ENCODE data around the gene CD36.

The CD36 gene

DNA sequence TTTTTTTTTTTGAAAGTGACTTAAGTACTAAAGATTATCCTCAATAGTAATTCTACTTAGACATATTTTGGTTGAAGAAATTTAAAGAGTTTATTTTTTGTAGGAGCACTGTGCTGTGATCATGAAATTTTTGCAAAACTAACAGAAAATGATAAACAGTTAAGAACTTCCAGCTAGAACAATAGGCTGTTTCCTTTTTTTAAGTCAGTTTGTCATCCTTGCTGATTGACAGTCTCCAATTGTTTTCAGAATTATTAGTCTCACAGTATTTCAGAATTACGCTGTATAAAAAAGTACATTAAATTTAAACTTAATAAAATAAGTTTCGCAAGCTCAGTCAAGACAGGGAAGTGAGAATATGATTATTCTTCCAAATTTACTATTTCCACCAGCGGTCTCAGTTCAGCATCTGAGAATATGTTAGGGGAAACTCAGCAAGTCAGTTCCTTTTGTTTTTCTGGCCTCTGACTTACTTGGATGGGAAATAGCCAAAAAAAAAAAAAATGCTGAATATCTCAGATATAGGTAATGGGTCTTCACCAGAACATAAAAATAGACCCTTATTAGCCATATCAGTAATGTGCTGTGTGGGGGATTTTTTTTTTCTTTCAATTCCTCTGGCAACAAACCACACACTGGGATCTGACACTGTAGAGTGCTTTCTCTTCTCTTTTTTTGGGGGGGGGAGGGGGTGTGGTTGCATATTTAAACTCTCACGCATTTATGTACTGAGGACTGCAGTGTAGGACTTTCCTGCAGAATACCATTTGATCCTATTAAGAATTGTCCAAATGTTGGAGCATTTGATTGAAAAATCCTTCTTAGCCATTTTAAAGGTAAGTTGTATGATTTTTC lies at the start of gene CD36:
Gene CD36 (plus strand): TSS at position 732 of the 855 bp plus-strand sequence. CDS start 8,099 bp downstream, outside the sequence.
- no peak for DNase-seq

DNA sequence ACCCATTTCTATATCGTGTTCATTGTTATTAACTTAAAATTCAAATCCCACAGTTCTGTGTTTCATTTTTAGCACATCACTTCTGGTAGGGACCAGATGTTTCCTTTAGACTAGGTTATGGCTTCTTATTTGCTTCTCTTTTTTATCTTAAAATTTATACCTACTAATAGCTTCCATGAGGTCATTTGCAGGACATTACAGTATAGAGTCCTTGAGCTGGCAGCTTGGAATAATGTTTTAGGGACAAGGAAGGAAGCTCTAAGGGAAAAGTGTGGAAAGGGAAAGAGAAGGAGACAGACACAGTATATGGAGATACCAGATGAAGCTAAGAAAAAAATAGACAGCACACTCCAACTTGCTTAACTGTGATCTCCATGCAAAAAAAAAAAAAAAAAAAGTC lies 48.8 kb upstream of the CD36 start:
- DNase-seq, result no peak

DNA sequence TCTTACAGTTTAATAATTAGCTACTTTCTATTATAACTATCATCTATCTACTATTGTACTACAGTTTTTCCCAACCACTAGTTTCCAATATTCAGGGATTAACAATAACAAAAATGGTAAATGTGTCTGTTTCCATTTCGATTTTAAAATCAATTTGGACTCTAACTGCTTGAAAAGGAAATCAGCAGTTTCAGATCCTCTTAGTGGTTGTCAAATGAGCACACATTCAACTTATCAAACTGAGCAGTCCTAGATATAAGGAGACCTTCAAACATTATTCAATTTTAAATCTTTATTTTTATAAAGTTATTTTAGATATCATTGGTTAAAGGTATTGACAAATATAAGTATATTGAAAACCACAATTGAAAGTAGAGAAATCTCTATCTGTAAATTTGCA lies 46.8 kb upstream of the CD36 start:
- DNase-seq, result no peak

DNA sequence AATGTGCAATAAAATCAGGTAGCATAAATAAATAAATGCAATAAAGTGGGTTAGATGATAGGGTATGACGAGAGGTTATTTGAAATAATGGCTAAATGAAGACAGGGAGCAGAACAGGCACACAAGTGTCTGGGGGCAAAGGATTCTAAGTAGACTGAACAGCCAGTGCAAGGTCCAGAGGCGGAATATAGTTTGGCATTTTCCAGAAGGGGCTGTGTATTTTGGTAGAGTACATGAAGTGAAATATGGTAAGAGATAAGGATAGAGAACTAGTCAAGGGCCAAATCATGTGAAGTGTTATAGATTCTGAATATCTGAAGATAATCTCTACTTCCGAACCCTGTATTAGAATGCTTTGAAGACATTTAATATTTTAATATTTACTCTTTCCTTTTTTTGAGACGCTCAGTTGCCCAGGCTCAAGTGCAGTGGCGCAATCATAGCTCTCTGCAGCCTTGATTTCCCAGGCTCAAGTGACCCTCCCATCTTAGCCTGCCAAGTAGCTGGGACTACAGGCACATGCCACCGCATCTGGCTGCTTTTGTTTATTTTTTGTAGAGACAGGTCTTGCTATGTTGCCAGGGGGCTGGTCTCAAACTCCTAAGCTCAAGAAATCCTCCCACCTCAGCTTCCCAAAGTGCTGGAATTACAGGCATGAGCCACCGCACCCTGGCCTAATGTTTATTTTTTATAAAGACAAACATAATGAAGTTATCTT lies 44.4 kb upstream of the CD36 start:
- no peak for DNase-seq

DNA sequence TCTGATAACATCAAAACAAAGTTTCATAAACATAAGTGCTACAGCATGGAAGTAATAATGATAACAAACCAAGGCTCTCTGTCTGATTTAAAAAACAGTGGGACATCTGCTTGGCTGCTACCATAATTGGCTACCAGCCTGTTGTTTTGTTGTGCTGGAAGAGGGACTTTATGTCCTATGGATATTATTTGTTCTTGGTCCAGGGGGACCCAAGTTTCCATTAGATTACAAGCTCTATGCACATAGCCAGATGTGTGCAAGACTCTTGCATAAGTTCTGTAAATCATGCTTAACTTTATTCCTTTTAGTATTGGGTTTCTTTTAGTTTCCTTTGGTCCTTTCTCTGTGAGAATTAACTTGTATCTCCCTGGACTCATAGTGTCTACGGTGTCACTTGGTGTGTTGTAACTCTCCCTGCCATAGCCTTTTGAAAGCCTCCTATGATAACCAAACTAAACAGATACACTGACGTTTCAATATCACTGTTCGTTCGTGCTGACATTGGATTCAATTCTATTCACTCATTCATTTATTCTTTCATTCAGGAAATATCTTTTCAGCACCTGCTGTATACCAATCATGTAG lies 41.4 kb upstream of the CD36 start:
- no peak for DNase-seq

DNA sequence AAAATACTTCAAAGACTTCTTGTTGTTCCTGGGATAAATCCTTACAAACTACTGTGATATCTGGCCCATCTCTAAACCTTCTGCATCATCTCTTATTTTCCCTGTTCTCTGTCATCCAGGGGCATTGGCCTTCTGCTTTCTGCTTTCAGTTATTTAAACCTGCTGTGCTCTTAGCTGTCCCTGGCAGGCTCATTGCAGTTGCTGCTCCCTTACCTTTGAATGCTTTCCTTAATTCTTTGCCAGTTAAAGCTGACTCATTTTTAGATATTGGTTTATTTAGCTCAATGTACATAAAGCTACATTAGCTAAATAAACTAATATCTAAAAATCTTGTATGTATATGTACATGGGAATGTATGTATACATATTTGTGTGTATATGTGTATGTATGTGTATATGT lies 40.6 kb upstream of the CD36 start:
- no peak for DNase-seq

DNA sequence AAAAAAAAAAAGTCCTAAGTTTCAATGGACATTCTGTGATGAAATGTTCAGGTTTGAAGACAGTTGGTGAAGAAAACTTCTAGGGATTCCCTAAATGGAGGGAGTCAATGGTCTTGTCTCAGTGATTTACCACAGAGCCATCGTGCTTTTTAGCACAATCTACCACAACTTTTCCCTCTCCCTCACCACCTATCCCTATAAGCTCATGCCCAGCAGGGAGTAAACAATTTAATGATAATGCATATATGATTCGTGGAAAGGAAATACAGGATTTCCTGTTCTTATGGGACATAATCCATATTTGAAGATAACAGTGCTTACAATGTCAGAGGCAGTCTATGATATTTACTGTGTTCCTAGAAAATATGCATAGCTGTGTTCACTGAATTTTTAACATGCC lies 38.4 kb upstream of the CD36 start:
- peak; percentile 12 for DNase-seq

DNA sequence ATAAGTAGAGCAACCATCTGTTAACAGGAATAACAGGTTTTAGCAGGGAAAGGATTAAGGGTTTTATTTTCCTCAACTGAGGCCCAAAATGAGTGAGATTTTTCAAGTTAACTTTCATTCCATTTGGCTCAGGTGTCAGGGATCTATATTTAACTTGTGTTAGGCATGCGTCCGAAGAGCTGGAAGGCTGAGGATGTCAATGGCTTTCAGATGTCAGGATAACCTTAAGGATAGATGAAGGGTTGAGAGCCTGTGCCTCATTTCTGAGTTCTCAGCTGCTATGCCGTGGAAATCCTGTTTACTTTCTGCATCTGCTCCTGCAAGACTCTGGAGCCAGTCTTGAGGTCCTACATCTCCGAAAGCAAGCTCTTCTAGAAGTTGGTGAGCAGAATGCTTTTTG lies 36.4 kb upstream of the CD36 start:
- no peak for DNase-seq

DNA sequence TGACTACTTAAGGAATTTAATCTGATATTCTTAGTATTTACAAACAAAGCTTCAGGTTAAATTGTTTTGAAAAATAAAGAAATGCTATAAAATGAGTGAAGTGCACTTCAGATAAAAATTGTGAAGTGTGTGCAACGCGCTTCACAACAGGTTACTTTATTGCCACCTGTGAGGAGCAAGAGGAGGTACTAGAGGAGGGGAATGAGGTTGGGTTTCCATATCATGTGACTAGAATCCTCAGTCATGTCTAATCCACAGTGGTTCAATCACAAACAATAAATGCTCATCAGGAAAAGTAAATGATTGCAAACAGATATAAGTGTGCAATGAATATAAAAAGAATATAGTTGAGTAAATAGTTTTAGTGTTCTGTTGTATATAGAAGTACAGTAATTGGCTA lies 34.5 kb upstream of the CD36 start:
- DNase-seq, result peak; percentile 27

DNA sequence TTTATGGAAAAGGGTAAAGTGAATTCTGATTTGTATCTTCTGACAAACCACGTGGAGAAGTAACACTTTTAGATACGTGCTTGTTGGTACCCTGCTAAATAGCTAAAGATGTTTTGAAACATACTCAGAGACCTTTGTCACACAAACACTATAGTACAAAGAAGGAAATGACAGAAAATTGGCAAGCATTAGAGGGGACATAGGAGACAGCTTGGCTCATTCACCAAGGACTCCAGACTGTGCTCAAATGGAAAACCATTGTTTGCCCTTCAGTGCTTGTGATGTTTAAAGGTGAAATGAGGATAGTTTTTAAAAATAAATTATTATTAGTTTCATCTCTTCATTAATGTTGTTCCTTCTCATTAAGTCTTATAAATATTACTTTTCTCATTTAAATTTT lies 34.0 kb upstream of the CD36 start:
- peak; percentile 48 for DNase-seq

DNA sequence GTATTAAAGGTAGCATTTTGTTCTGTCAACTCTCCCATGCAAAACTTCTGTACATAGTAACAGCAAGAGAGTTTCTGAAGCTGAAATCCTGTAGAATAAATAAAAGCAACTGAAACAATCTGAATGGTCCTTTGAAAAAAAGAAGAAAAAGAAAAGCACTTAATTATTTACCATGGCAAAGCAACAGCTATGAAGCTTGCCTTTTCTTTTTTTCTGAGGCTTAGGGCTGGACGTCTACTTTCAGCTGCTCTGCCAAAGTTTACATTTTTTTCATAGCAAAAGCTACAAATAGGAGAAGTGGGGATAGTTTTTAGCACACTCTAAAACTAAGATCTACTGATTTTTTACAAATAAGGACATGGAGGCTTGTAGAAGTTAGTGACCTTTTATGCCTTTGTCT lies 31.3 kb upstream of the CD36 start:
- DNase-seq, result no peak

DNA sequence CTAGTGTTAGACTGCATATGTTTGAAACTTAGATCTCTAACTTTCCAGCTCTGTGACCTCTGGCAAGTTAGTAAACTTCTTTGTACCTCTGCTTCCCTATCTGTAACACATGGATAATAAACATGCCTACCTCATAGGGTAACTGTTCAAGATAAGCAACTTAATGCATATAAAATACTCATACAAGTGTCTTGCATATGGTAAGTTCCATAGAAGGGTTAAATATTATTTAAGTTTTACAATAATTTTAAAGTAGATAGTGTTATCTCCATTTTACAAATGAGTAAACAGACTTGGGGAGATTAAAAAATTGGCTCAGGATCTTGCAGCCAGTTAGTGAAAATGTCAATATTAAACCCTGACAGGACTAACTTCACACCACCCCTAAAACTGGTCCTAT lies 30.1 kb upstream of the CD36 start:
- DNase-seq, result no peak

DNA sequence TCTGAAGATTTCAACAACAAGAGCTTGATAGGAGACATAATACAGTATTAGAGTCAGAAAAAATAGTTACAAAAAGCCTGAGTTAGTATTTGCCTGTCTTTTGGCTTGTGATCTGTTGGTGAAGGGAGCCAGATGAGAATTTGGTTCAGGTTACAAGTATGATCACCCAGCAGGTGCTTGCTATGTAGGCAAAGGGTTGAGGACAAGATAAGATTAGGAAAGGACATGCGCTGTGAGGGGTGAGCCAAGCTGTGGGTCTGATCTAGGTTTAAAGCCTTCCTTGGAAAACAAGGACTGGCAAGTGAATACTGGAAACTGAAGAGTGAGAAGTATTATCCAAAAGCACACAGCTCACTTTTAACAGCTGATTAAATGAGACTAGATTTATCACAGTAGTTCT lies 28.7 kb upstream of the CD36 start:
- no peak for DNase-seq

DNA sequence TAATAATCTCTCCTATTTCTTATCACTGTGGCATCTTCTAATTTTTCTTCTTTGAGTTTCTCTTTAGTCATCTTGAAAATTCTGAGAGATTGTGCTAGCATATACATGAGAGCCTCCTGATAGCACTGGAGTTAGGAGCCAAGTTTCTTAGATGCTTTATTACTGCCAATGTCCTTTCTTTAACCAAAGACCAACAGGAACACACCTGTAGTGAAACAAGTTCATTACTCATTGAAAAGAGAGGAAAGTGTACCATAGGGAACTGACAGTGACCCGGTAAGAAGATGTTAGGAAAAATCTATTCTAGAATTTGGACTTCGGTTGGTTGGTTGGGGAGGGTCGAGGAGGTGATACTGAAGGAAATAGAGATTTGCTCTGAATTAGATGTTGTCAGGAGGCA lies 27.1 kb upstream of the CD36 start:
- no peak for DNase-seq

DNA sequence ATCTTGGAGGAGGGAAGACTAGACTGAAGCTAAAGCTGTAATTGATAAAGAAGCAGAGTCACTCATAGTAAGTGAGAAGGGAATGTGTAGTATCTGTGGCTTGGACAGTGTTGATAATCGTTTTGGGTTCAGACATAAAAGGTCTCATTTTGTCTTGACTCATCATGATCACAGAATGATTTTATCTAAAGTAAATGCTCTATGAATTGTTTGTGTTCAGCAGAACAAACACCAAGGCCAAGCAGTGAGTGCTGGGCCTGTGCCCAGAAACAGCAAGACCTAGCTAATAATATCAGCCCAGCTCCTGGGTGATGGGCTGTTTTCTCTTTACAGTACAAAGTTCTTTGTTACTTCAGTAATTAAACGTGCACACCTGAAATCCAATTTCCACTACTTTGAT lies 26.7 kb upstream of the CD36 start:
- peak; percentile 96 for DNase-seq

DNA sequence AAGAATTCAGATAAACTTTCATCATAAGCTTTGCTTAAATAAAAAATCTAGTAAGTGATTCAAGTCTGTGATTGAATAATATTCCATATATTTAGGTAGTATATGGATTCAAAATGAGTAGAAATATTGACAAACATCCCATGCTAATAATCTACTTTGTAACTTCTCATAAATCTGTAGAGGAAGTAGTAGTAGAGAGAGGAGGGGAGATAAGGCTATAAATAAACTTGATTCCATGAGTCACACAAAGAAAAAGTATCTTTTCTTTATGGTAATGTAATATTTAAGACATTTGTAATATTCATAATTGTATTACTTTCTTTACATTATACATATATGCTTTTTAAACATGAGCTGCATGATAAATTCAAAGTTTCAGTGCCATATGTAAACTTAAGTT lies 25.6 kb upstream of the CD36 start:
- no peak for DNase-seq

DNA sequence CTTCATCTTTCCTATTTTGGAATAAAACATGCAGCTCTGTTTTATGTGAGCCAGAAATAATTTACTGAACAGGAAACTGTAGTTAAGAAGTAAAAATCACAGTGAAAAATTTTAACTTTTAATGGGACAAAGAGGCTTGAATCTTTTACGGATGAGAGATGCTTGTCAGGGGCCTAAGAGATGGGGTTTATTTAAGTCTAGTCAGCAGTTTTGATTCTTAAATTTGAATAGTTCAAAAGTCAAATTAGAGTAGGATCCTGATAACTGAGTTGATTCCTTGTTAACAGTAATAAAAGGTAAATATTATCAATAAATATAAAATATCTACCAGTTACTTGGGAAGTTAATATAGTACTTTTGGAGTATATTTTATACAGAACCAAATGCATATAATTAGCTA lies 24.9 kb upstream of the CD36 start:
- DNase-seq, result no peak

DNA sequence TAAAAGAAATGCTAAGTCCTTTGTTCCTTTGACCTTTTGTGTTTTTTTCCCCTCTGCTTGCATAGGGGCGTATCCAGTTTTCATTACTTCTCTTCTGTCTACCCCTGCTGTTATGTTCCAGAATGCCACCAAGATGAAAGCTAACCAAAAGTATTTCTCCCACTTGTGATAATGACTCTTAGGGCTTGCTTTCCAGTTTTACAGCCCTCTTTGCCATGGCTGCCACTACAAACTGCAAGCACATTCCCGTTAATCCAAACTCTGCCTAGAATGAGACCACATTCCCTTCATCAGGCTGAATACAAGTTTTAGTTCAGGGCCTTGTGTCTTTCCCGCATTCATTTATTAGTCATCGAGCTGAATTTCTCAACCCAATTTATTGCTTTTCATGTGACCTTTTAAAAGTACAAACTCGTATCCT lies 23.6 kb upstream of the CD36 start:
- peak; percentile 32 for DNase-seq

DNA sequence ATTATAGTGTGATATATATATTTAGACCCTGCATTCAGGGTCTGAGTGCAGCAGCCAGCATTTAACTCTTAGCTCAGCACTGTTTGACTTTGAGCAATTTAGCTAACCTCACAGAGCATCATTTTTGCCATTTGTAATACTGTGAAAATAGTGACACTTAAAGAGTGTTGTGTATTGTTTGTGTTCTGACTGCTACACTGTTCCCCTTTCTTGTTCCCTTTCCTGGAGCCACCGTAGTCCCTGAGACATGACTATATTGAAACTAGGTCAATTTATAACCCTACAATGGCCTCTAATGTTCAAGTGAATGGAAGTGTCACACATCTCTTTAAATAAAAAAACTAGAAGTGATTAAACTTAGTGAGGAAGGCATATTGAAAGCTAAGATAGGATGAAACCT lies 20.3 kb upstream of the CD36 start:
- no peak for DNase-seq

DNA sequence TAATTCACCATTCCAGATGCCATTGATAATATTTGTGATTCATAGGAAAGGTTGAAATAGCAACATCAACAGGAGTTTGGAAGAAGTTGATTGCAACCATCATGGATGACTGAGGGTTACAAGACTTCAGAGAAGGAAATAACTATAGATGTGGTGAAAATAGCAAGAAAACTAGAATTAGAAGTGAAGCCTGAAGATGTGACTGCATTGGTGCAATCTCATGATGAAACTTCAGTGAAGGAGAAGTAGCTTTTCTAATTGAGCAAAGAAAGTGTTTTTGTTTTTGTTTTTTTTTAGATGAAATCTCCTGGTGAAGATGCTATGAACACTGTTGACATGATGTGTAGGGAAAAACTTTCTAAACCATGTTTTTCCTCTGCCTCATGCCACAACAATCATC lies 18.7 kb upstream of the CD36 start:
- no peak for DNase-seq

DNA sequence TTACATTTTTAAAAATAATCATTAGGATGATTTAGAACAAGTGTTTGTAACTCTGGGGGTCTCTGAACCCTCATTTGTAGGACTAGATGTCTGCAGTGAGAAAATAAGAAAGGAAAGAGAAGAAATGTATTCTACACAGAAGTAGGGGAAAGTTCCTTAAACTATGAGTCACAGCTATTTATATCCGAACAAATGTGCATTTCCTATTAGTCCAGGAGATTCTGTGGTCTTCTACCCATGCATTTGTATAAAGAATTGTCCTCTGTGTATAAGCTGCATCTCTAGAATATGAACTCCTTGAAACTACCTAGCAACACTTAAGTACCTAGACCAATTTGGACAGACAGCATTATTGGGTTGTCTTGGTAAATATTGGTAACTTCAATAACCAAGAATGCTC lies 15.9 kb upstream of the CD36 start:
- DNase-seq, result no peak

DNA sequence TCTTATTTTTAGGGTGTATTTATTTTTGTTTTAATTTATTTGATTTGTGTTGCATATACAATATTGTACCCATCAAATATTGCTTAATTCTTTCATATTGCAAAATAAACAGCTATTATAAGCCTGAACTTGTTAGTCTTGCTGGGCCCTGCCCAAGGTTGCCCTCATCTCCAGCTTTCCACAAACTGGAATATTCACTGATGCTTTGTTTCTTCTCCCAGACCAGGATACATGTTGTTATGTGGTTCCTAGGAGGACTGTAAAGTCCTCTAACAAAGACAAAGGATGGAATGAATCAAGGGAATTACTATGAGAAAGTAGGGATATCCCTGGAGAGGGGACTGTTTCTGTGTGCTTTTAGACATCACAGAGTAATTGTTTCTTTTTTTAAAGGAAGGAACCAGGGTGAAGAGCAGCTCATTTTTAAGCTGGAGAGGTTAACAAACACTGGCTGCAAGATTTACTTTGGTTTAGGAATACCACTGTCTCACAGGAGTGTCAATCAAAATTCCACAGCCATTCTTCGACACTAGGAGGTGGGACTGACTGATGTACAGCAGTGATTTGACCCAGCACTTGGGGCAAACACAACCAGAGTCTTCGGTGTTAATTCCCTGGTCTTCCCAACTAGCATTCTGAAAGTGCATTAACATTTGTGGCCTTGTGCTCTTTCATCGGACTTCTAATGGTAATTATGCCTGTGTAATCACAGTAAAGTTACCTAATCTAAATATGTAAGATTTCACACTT lies 14.8 kb upstream of the CD36 start:
- no peak for DNase-seq

DNA sequence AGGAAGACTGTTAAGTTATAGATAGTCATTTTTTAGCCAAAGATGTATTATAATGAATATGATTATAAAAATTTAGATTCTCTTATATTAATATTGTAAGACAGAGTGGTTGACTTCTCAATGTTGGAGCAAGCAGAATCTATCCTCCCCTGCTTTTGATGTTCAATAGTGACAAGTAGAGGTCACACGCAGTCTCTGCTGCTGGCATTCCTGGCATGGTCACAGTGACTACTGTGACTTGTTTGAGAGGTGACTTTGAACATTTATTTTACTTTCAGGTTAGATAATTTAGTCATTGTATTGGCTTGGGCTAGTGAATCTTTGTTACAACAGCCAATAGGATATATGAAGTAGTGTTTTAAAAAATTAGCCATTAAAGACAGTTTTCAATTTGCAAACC lies 13.7 kb upstream of the CD36 start:
- DNase-seq, result no peak

All from NCI-H69 (cell line).